HepG2 (cell line): ENCODE results near the gene ZG16. TPM values are rescaled to one million over a fixed set of nuclear protein-coding genes. Genes with fewer than 3 reads are reported as not detected.
A peak's percentile ranks its signal among the peaks of the same experiment; 100 is the strongest.

Experiments used
- KLF16 ChIP-seq, 2 experiments: sonication (generic) in 1 of 2; formaldehyde crosslinking in 1 of 2; IDR thresholded peaks; 2 replicates each; pipeline versions ENCODE4 v1.6.1 to v1.8.0; 2016 to 2023; ENCODE audit warnings: missing genetic modification reagents in 2 of 2, missing compliant biosample characterization in 1 of 2
- TEAD3 ChIP-seq: optimal IDR thresholded peaks from 2 replicates; pipeline ENCODE3; 2016; ENCODE audit warnings: borderline replicate concordance
- TFDP1 ChIP-seq: IDR thresholded peaks from 2 replicates; pipeline ENCODE4 v1.6.1; 2016; ENCODE audit warnings: missing compliant biosample characterization, missing genetic modification reagents, borderline replicate concordance
- ZBTB40 ChIP-seq, 2 experiments: fragments of 450-650 bp in 1 of 2; sonication (generic) in 1 of 2; formaldehyde crosslinking in 1 of 2; IDR thresholded peaks; 2 replicates each; pipeline versions ENCODE4 v1.6.1 to v1.8.0; 2016 to 2022; ENCODE audit warnings: antibody characterized with exemption in 1 of 2, mild to moderate bottlenecking in 1 of 2, missing genetic modification reagents in 1 of 2
- ZGPAT ChIP-seq: IDR thresholded peaks from 2 replicates; pipeline ENCODE4 v1.6.1; 2016; ENCODE audit warnings: mild to moderate bottlenecking
- ZKSCAN8 ChIP-seq: IDR thresholded peaks from 2 replicates; pipeline ENCODE4 v1.6.1; 2016; ENCODE audit warnings: borderline replicate concordance, missing genetic modification reagents, missing compliant biosample characterization
- ZMYM3 ChIP-seq: sonication (generic); formaldehyde crosslinking; IDR thresholded peaks from 2 replicates; pipeline ENCODE4 v1.5.1; 2020; ENCODE audit warnings: mild to moderate bottlenecking, missing genetic modification reagents
- ZNF646 ChIP-seq: sonication (generic); formaldehyde crosslinking; IDR thresholded peaks from 2 replicates; pipeline ENCODE4 v1.9.0; 2021; ENCODE audit warnings: mild to moderate bottlenecking, missing genetic modification reagents
- ZNF652 ChIP-seq: IDR thresholded peaks from 2 replicates; pipeline ENCODE4 v1.6.1; 2016; ENCODE audit warnings: low read depth, borderline replicate concordance
- polyA plus RNA-seq, 8 experiments: library from polyadenylated mRNA; depleted of rRNA in 3 of 8; stranded (reverse) in 7 of 8; unstranded in 1 of 8; fragments of >200 nt; fragmentation: Illumina TruSeq in 4 of 8; extraction: Trizol in 4 of 8; gene quantifications; 2 replicates each; pipeline versions ENCODE4 v1.2.1 to v1.2.3, GENCODE V29; 2011 to 2016; ENCODE audit warnings: low read depth in 4 of 8, missing spikeins in 1 of 8, mixed read lengths in 1 of 8; ENCODE audit not compliant: insufficient read depth in 1 of 8
- total RNA-seq, 5 experiments: library from RNA; depleted of rRNA; stranded (reverse); fragments of >200 nt; fragmentation: Illumina TruSeq; extraction: Trizol; gene quantifications; 2 replicates each; pipeline ENCODE4 v1.2.3, GENCODE V29; 2016; ENCODE audit warnings: low read depth in 1 of 5

ZG16 gene
- total and polyA plus RNA-seq, 2 of the 13 experiments (the other 11 are each of a cell fraction or from before 2014, with no cell fraction given) = 0.04 to 0.07 TPM

GRCh38 chr16:29806641-29807425, 28.8 kb downstream of the ZG16 start (continued):
- no peak for TF ChIP-seq ZBTB40 (IDR thresholded peaks at IDR 0.05)
- no peak for TF ChIP-seq ZBTB40 (CRISPR knock-in tag; IDR thresholded peaks at IDR 0.05)
- TF ChIP-seq ZKSCAN8 = no peak
- TF ChIP-seq TEAD3 (CRISPR knock-in tag) = peak; percentile 28
- no peak for TF ChIP-seq ZNF652 (CRISPR knock-in tag)
- no peak for TF ChIP-seq ZNF646 (CRISPR knock-in tag)
- peak in 1 of 2 experiments; percentile 27; a peak in 1 of 4 replicates for TF ChIP-seq KLF16 (CRISPR knock-in tag; IDR thresholded peaks at IDR 0.05)
- no peak for TF ChIP-seq ZGPAT
- no peak for TF ChIP-seq ZMYM3 (CRISPR knock-in tag)
- TF ChIP-seq TFDP1 = peak; percentile 89
